GM18505 (cell line): Measurements from ENCODE around the gene ALOX12.
"Not testable (repeated sequence)": the region's sequence is repeated elsewhere in the genome, so short reads cannot be mapped to it uniquely, and the experiment has no call there.

Source experiments
- ATAC-seq: cut with Tn5 transposase; IDR thresholded peaks from one replicate; pipeline ENCODE4 v1.9.1; 2021; ENCODE audit not compliant: unreplicated experiment
- POLR2A ChIP-seq: IDR thresholded peaks from 4 replicates; pipeline ENCODE4 v1.6.1; 2011; ENCODE audit warnings: borderline replicate concordance; ENCODE audit not compliant: insufficient read depth, insufficient read length; ENCODE audit errors: extremely low read depth

The ALOX12 gene

DNA sequence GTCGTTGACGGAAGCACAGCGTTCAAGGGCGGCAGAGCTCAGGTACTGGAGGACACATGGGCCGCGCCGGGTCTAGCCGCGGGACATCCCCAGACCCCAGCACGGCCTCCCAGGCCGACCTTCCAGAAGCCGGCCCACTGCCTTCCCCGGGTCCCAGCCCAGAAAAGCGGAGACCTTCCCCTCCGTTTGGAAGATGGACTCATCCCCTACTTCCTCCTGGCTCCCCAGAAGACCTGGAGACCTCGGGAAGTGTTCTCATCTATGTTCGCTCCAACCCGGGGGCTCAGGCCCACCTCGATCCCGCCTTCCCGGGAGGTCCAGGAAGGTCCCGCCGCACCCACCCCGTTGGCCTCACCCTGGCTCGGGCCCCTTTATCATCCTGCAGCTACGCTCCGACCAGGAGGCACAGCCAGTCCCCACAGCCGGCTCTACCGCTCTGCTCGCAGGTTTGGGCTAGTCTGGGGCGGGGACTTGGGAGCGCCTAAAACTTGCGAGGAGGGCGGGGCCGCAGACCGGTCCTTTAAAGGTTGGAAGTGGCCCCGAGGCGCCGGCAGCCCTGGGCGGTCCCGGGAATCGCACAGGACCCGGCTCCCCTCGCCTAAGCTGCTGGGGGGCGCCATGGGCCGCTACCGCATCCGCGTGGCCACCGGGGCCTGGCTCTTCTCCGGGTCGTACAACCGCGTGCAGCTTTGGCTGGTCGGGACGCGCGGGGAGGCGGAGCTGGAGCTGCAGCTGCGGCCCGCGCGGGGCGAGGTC is at the start of gene ALOX12:
Gene ALOX12 (plus strand): TSS at position 550 of the 756 bp plus-strand sequence. CDS start 69 bp downstream, at position 619.
- TF ChIP-seq POLR2A: no peak
- no peak for ATAC-seq

GRCh38 chr17:6947745-6948144 is 48.1 kb upstream of the ALOX12 start:
- ATAC-seq: no peak
- no peak for TF ChIP-seq POLR2A

- no peak for TF ChIP-seq POLR2A
- ATAC-seq: no peak
Measured at GRCh38 chr17:6948562-6948961, 47.3 kb upstream of the ALOX12 start.

GRCh38 chr17:6948976-6949375 is 46.9 kb upstream of the ALOX12 start:
- ATAC-seq: no peak
- no peak for TF ChIP-seq POLR2A

GRCh38 chr17:6950938-6951337 is 44.9 kb upstream of the ALOX12 start:
- not testable (repeated sequence) for ATAC-seq

DNA sequence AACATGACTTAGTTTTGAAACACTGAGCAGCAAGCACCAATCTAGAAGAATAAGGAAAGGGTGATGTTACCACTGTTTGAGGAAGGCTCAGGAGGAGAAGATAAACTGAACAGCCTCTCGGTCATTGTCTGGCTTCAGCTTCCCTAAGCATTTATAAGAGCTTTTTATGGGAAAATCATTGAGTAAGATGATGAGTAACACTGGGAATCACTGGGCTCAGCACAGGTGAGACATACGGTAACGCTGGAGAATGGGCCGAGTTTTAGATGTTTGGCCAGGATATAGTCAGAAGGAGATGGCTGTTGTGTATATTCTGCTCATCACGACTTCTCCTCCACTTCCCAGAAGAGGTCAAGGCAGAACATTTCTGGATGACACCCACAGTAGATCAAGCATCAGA is 42.2 kb upstream of the ALOX12 start:
- ATAC-seq: no peak
- no peak for TF ChIP-seq POLR2A

DNA sequence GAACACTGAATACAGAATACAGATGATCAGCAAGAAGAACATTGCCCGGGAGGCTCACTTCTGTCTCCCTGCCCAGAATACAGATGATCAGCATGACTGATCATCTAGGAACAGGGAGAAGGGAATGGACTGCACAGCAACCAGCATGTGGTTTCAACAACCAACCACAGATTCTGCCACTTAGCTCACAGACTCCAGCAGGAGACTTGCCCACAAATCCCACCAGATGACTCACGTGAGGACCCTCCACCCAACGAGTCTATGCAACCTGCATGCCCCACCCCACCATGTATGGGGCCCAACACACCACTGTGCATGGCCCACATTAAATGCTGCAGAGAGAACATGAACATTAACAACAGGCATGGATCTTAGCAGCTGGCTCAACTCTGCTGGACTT is 36.1 kb upstream of the ALOX12 start:
- no peak for ATAC-seq

GRCh38 chr17:6969323-6969726 is 26.5 kb upstream of the ALOX12 start:
- ATAC-seq: no peak
- TF ChIP-seq POLR2A: no peak

More for the DNA sequence above, 36.1 kb upstream of the ALOX12 start:
- no peak for TF ChIP-seq POLR2A

DNA sequence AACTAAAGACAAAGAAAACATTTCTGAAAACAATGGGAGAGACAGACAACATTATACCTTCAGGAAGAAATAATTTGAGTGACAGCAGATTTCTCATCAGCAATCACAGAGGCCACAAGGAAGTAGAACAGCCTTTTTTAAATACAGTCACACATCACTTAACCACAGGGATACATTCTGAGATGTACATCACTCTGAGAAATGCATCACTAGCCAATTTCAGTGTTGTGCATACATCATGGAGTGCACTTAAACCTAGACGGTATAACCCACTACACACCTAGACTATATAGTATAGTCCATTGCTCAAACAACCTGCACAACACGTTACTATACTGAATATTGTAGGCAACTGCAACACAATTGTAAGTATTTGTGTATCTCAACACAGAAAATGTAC is 24.9 kb upstream of the ALOX12 start:
- no peak for TF ChIP-seq POLR2A
- ATAC-seq: no peak

- ATAC-seq: not testable (repeated sequence)
Measured at GRCh38 chr17:6979440-6979839, 16.4 kb upstream of the ALOX12 start.

GRCh38 chr17:6981426-6981825 is 14.4 kb upstream of the ALOX12 start:
- no peak for ATAC-seq
- no peak for TF ChIP-seq POLR2A

- no peak for TF ChIP-seq POLR2A
- ATAC-seq: no peak
Measured at GRCh38 chr17:6985266-6985665, 10.6 kb upstream of the ALOX12 start.

GRCh38 chr17:6986676-6987075 is 9.2 kb upstream of the ALOX12 start:
- TF ChIP-seq POLR2A: no peak
- no peak for ATAC-seq

- ATAC-seq: no peak
- TF ChIP-seq POLR2A: no peak
Measured at GRCh38 chr17:6989779-6990178, 6.1 kb upstream of the ALOX12 start.

- ATAC-seq: not testable (repeated sequence)
Measured at GRCh38 chr17:6993613-6994056, 2.2 kb upstream of the ALOX12 start.
